ENCODE measurements around the gene SPRED1.
"Not testable (repeated sequence)": the region's sequence is repeated elsewhere in the genome, so short reads cannot be mapped to it uniquely, and the experiment has no call there.

Gene SPRED1

DNA sequence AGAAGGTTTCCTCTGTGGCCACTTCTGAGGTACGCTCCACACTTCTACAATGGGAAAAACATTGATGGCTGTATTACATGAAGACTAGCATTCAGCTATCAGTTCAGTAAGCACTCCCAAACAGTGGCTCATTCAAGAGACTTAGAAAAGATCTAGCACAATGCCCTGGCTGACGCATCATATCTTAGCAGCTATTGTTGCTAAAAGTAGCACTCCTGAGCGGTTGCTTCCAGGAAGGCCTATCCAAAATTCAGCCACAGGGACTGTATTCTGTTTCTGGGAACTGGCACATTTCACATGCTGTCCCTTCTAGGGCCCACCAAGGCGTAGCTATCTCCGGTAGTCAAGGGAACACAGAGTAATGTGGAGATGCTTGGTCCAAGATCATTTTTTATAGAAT is 21.2 kb upstream of the SPRED1 start:
- DNase-seq (ENCODE audit: low read depth in 2 of 2): no peak

DNA sequence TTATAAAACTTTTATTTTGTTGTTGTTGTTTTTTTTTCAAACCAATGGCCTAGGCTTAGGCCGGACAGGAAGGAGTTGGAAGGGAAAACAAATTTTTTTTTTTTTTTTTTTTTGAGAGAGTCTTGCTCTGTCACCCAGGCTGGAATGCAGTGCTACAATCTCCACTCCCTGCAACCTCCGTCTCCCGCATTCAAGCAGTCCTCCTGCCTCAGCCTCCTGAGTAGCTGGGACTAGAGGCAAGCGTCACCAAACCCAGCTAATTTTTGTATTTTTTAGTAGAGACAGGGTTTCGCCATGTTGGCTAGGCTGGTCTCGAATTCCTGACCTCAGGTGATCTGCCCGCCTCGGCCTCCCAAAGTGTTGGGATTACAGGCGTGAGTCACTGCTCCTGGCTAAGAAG is 15.6 kb upstream of the SPRED1 start:
- not testable (repeated sequence) for DNase-seq (ENCODE audit: low read depth in 2 of 2)

DNA sequence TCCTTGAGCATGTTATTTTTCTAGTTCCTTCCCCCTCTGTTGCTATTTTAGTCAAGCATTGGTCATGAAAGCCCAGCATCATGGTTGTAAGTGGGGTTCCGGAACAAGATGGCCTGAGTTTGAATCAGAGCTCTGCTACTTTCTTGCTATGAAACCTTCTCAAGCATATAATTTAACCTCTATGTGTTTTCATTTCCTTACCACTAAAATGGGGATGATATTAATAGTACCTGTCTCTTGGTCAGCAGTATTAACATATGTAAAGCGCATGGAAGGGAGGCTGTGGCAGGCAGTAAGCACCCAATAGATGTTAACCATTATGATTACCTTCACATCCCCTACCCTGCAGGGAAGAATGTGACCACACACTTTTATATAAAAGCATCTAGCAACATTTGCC is 14.3 kb upstream of the SPRED1 start:
- DNase-seq (ENCODE audit: low read depth in 2 of 2): no peak

DNA sequence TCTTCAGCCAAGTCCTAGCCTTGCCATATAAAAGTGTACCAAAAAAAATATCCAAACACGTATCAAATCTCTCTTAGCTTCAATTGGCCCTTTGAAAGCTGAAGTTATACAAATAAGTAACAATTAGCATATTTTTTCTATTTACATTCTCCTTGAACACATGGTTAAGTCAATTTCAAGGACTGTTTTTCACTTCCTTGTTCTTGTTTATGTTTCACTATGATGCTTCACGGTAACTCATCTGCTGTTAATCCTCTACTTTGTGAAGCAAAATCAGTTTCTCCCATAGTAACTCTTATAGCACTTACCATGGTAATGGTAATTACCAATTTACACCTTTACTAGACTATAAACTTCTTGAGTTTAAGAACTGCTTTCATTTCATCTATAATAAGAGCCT is 10.6 kb upstream of the SPRED1 start:
- no peak for DNase-seq (ENCODE audit: low read depth in 2 of 2)

DNA sequence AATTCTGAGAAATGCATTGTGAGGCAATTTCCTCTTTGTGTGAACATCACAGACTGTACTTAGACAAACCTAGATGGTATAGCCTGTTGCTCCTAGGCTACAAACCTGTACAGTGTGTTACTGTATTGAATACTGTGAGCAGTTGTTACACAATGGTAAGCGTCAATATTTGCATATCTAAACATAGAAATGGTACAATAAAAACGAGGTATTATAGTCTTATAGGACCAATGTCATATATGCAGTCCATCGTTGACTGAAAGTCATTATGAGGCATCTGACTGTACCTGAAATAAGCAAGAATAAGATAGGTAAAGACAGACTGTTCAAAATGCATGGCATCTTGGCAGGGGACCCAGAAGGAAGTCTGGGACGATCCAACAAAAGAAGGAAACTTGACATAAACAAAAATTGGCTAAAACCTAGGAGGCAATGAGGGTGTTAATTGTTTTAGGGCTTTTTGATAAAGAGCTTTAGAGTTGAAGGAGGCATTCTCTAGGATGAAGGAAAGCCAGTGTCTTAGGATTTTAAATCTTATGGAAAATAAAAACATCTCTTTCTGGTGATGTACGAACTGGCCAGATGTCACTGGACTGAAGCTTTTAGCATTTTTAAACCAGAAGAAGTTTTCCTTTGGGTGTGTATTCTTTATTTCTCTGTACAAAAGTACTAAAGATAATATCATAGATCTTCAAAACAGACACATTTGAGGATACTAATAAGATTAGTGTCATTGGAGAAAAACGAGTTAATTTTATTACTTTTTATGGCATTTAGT is 9.2 kb upstream of the SPRED1 start:
- no peak for DNase-seq (ENCODE audit: low read depth in 2 of 2)

DNA sequence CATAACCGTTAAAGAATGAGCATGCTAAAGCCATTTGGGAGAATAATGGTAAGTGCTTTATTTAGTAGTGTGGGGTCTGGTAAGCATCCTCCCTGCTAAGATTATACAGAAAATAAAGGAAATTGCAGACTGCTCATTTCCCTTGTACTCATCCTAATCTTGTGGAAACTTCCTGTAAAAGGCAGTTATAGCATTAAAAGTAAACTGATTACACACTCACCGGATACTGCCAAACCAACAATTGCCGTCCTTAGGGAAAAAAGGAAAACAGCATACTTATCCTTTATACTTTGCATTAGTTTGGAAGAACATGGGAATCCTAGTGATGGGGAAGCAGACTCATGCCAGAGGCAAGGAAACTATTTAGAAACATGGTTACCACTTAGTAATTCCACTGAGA is 5.3 kb upstream of the SPRED1 start:
- DNase-seq (ENCODE audit: low read depth in 2 of 2): no peak

DNA sequence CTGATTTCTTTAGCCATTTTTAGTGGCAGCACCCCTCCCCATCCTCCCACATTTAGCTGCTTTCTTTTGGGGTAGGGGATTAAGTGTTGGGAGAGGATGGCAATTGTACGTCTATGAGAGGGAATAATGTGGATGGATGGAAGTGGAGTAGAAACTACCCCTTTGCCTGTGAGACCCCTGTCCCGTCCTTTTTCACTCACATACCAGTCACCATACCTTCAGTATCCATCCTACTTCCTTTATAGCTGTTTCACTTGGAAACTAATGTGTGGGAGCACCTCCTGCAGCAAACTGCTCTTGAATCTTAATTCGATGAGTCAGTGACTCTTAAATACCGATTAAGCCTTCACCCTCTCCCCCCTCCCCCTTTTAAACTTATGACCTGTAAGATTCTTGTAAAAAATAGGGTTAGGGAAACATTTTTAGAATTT is 730 bp downstream of the SPRED1 start:
- no peak for DNase-seq (ENCODE audit: low read depth in 2 of 2)

DNA sequence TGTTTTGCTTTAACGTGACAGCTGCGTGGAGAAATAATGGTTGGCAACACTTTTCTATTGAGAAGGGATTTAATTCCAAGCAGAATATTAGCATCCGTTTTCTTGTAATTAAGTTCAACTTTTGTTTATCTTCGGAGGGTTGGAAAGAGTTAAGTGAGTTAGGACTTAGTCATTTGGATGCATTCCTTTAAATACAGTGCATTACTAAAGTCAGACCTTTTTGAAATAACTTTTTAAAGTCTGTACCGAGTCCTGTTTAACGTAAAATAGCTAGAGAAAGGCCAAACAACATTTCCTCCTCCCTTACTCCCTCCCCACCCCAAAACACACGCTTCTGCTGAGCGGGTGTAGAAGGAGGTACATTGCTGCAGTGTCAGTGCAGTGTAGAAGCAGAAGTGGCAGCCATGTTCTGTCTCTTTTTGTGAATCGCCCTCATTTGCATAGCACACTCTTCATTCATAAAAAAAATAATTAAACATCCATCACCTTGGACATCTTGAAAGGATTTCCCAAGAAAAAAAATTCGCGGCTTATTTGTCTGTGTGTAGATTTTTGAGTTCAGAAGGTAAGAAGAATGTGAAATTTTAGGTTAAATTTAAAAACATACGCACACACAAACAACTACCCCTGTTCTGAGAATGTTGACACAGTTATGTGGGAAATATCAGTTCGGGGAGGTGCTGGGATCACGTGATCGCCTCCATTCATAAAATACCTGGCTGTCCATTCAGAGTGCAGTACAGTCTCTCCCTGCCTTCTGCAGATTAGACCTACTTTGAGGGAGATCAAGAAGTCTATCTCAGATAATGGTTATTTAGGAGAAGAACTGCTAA is 1.6 kb downstream of the SPRED1 start:
- peak in 1 of 2 donors; percentile 12 for DNase-seq (ENCODE audit: low read depth in 2 of 2)

DNA sequence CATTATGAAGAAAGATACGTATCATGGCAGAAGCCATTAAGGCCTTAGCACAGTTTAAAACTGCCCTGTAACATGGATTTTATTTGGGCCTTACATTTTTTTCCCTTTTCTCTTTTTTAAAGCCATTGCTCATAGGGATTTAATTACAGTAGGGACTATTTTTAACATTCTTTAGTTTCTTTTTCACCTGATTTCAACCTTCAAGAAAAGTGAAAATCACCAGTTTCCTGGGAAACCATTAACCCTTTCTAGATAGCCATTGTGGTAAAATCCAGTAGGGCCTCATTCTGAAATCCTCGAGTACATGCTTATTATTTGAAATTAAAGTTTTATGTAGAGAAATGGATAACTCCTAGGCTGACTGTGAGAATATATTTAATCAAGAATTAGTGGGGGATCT is 3.1 kb downstream of the SPRED1 start:
- no peak for DNase-seq (ENCODE audit: low read depth in 2 of 2)

DNA sequence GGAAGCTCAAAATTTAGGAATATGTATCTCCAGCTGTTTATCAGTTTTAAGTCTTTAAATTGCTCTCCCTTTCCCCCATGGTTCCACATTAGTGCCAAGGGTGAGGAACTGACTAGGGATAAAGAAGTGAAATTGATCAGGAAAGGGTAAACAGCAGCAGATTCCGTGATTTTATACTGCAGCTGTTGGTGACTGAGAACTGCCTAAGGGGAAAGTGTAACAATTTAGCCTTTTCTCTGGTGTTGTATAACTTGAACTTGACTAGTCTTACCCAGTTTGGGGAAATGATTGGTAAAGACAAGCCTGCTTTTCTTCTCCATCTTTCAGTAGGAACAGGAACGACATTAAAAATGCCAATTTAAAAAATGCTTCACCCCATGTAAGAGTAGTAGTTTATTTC is 5.0 kb downstream of the SPRED1 start:
- DNase-seq (ENCODE audit: low read depth in 2 of 2): no peak

DNA sequence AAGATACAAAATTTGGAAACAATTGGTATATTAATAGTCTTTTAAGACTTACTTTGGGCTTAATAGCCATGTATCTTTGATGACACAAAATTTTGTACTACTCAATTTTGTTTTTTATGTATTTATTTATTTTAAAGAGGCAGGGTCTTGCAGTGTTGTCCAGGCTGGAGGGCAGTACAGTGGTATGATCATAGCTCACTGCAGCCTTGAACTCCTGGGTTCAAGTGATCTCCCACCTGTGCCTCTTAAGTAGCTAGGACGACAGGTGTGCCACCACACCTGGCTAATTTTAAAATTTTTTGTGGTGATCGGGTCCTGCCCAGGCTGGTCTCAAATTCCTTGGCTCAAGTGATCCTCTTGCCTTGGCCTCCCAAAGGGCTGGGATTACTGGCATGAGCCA is 6.5 kb downstream of the SPRED1 start:
- DNase-seq (ENCODE audit: low read depth in 2 of 2): no peak

DNA sequence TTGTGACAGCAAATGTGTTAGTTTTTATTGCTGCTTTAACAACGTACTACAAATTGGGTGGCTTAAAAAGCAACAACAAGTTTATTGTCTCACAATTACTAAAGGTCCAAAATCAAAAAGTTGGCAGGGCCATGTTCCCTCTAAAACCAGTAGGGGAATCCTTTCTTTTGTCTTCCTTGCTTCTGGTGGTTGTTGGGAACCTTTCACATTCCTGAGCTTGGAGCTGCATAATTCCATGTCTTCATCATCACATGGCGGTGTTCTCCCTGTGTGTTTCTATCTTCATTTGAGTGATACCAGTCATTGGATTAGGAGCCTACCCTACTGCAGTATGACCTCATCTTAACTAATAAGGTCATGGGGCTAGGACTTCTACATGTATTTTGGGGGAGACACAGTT is 7.4 kb downstream of the SPRED1 start:
- DNase-seq (ENCODE audit: low read depth in 2 of 2): no peak

DNA sequence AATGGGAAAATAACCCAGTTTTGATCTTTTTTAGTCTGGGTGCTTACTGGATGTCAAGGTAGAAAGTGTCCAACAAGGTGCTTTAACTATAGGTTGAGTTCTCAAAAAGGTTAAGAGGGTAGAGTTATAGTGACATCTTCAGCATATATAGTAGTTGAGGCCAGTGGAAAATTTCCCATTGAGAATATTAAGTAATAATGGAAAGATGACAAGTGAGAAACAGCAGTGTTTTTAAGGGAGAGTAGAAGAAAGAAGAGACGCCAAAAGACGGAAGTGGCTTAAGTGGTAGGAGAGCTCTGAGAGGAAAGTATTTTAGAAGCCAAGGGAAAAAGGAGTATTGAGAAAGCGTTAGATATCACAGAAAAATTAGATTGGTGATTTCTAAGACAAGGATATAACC is 10.6 kb downstream of the SPRED1 start:
- DNase-seq (ENCODE audit: low read depth in 2 of 2): no peak

DNA sequence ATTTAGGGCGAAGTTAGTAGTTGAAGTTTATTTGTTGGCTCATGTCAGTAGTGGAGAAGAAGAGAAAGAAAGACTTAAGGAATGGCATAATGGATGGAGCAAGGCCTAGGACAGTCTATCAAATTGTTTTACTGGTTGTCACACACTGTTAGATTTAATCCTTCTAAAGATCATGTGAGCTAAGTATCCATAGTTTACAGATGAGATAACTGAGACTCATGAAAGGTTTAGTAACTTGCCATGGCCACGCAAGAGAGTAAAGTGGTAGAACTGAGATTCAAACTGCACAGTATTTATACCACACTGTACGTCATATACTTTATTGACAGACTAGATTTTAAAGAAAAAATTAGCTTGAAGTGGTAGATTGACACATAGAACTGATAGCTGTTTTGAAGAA is 11.4 kb downstream of the SPRED1 start:
- no peak for DNase-seq (ENCODE audit: low read depth in 2 of 2)

DNA sequence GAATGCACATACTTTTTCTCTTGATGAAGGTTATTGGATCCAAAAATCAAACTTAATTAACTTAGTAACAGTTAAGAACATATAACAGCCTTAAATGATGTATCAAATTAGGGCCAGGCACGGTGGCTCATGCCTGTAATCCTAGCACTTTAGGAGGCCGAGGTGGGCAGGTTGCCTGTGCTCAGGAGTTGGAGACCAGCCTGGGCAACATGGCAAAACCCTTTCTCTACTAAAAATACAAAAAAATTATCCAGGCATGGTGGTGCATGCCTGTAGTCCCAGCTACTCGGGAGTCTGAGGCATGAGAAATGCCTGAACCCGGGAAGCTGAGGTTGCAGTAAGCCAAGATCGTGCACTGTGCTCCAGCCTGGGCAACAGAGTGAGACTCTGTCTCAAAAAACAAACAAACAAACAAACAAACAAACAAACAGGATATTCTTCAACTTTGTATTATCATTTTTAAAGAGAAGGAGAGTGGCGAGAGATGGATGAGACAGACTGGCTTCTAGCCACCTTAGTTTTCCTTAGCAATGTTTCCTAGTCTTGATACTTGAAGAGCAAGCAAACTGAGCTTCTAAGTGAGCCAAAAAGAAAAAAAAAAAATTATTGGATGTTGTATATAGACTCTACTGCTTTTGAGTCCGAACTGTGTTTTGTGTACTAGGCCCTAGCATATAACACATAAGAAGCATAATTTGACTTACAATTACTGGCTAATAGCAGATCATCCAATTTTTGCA is 13.8 kb downstream of the SPRED1 start:
- no peak for DNase-seq (ENCODE audit: low read depth in 2 of 2)

DNA sequence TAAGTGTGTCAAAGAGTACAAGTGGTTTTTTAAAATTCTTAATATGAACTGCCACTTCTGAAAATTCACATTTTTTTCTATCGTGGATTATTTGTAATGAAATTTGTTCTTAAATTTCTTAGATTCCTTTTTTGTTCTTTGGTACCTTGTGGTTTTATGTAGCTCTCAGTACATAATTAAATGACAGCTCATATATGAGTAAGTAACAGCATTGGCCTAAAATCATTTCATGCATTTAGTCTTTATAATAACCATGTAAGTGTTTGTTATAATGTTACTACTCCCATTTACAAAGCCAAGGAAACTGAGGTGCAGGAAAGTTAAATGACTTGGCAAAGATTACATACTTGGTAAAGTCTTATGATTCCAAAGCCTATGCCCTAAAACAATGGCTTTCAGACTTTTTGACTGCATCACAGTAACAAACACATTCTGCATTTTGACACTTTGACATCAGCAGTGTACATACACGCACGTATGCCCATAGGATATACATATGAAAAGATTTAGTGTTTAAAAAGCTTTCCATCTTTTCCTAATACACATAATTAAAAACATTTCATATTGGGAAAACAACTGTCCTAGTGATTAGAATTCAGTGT is 14.9 kb downstream of the SPRED1 start:
- DNase-seq (ENCODE audit: low read depth in 2 of 2): no peak

DNA sequence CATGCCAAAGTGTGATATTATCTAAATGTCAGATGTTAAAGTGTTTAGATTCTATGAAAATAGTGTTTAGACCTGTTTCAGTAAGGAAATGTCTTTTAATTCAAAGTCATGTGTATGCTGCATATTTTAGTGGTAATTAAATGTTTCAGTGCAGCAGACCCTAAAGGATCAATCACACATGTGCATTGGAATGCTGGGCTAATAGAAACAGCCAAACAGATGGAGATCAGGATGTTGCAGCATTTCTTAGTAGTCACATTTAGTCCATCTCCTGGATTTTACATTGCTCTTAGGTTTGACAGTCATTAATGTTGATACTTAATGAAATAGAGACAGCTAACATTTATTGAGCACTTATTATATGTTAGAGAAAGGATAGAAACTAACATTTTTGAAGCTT is 18.5 kb downstream of the SPRED1 start:
- DNase-seq (ENCODE audit: low read depth in 2 of 2): no peak

DNA sequence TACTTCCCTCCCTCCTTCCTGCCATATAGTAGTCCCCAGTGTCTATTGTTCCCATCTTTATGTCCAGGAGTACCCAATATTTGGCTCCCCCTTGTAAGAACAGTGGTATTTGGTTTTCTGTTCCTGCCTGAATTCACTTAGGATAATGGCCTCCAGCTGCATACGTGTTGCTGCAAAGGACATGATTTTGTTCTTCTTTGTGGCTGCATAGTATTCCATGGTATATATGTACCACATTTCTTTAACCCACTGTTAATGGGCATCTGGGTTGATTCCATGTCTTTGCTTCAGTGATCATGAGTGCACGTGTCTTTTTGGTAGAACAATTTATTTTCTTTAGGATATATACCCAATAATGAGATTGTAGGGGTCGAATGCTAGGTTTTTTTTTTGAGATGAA is 19.3 kb downstream of the SPRED1 start:
- no peak for DNase-seq (ENCODE audit: low read depth in 2 of 2)

DNA sequence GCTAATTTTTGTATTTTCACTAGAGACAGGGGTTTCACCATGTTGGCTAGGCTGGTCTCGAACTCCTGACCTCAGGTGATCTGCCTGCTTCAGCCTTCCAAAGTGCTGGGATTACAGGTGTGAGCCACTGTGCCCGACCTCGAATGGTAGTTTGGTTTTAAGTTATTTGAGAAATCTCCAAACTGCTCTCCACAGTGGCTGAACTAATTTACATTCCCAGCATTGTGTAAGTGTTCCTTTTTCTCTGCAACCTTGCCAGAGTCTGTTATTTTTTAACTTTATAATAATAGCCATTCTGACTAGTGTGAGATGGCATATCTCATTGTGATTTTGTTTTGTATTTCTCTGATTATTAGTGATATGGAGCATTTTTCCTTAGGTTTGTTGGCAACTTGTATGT is 19.8 kb downstream of the SPRED1 start:
- not testable (repeated sequence) for DNase-seq (ENCODE audit: low read depth in 2 of 2)

DNA sequence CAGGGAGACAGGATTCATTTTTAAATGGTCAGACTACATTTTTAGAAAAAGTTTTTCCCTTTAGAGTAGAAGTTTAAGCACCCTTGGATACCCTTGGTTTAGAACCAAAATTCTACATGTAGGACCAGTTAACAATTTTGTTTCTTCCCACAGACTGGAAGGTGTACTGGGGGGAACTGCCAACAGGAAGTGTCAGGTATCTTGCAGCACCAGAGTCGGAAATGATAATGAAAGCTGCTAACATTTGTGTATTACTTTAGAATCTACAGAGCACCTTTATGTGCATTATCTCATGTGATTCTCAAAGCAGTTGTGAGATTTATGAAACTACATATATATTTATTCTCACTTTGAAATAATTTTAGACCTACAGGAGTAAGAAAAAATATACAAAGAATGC is 21.5 kb downstream of the SPRED1 start:
- DNase-seq (ENCODE audit: low read depth in 2 of 2): no peak

DNA sequence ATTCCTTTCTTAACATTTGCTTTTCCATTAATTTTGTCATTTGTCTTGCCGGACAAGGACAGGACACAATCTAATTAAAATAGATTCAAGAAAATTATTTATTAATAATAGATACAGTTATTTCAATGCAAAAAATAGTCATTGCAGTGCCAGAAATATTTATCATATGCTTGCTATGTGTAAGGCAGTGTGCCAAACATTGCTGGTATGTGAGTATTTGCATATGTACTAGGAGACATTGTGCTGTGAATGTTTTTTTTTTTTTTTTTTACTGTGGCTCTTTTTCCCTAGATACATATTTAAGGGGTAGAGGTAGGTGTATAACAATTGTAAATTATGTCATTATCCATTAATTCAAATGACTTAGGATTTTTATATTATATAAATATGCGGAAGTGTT is 23.3 kb downstream of the SPRED1 start:
- no peak for DNase-seq (ENCODE audit: low read depth in 2 of 2)

DNA sequence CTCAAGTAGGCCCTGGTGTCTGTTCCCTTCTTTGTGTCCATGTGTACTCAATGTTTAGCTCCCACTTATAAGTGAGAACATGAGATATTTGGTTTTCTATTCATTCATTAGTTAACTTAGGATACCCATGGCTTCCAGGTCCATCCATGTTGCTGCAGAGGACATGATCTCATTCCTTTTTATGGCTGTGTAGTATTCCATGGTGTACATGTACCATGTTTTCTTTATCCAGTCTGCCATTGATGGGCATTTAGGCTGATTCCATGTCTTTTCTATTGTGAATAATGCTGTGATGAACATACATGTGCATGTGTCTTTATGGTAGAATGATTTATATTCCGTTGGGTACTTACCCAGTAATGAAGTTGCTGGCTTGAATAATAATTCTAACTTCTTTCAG is 24.6 kb downstream of the SPRED1 start:
- not testable (repeated sequence) for DNase-seq (ENCODE audit: low read depth in 2 of 2)
